ENCODE measurements around the gene TRIM24. TPM values are rescaled to one million over a fixed set of nuclear protein-coding genes. Genes with fewer than 3 reads are reported as not detected.
"Not testable (repeated sequence)": the region's sequence is repeated elsewhere in the genome, so short reads cannot be mapped to it uniquely, and the experiment has no call there.

TRIM24 gene
- total RNA-seq: 23.9 TPM
- long read RNA-seq, full-length matches to known transcripts: 8 of 20 reads
- long read RNA-seq, partial matches to known transcripts: 6 of 20 reads
- long read RNA-seq, other reads (novel, unspliced or antisense): 6 of 20 reads

- no peaks in the 10 kb centered on the region for H3K36me3 ChIP-seq
- H3K4me3 ChIP-seq: peak within 1 kb of the TSS; percentile 88
- ATAC-seq: no peak
- H3K27me3 ChIP-seq: no peaks in the 10 kb centered on the region
- DNase-seq: peak; percentile 98
- intact Hi-C loops (cut with DNase I): no loop called here
- H3K4me1 ChIP-seq: peaks cover 4% of the 10 kb centered on the region
- peak within 1 kb of the TSS; percentile 93 for H3K27ac ChIP-seq
- no peaks in the 10 kb centered on the region for H3K9me3 ChIP-seq
- TF ChIP-seq CTCF (IDR thresholded peaks at IDR 0.05): no peak
Observed at GRCh38 chr7:138460176-138460648, at the start of gene TRIM24. TSS of gene TRIM24 (plus strand) at chr7:138460259. CDS start at chr7:138460549, 290 bp downstream.

- H3K27me3 ChIP-seq; H3K36me3 ChIP-seq; ATAC-seq; H3K4me1 ChIP-seq; H3K9me3 ChIP-seq; H3K27ac ChIP-seq; intact Hi-C loops (cut with DNase I); H3K4me3 ChIP-seq; DNase-seq: not testable (repeated sequence)
Observed at GRCh38 chr7:138412077-138412476, 48.0 kb upstream of the TRIM24 start.

GRCh38 chr7:138412921-138413320 is 47.1 kb upstream of the TRIM24 start:
- H3K4me3 ChIP-seq; ATAC-seq; H3K27me3 ChIP-seq; H3K9me3 ChIP-seq; H3K36me3 ChIP-seq; intact Hi-C loops (cut with DNase I); H3K4me1 ChIP-seq; H3K27ac ChIP-seq; DNase-seq: not testable (repeated sequence)

GRCh38 chr7:138417078-138417700 is 42.9 kb upstream of the TRIM24 start:
- Histone ChIP-seq H3K27ac (no peak overlapping the region), H3K4me3 (no peak overlapping the region), H3K4me1 (no peaks in the 10 kb centered on the region), H3K27me3 (no peaks in the 10 kb centered on the region), H3K9me3 (no peaks in the 10 kb centered on the region), H3K36me3 (no peaks in the 10 kb centered on the region)
- intact Hi-C loops (cut with DNase I): no loop called here
- TF ChIP-seq CTCF (IDR thresholded peaks at IDR 0.05): no peak
- DNase-seq (no peak), ATAC-seq (no peak)

GRCh38 chr7:138417764-138418163 is 42.3 kb upstream of the TRIM24 start:
- Histone ChIP-seq H3K36me3 (no peaks in the 10 kb centered on the region), H3K9me3 (no peaks in the 10 kb centered on the region), H3K4me1 (no peaks in the 10 kb centered on the region), H3K27ac (no peak overlapping the region), H3K4me3 (no peak overlapping the region), H3K27me3 (no peaks in the 10 kb centered on the region)
- ATAC-seq (no peak), DNase-seq (no peak)
- intact Hi-C loops (cut with DNase I): no loop called here
- no peak for TF ChIP-seq CTCF (IDR thresholded peaks at IDR 0.05)

- not testable (repeated sequence) for H3K27me3 ChIP-seq, ATAC-seq
Observed at GRCh38 chr7:138418403-138418802, 41.7 kb upstream of the TRIM24 start.

GRCh38 chr7:138425026-138425425 is 35.0 kb upstream of the TRIM24 start:
- intact Hi-C loops (cut with DNase I): no loop called here
- TF ChIP-seq CTCF (IDR thresholded peaks at IDR 0.05): no peak
- no peak overlapping the region for H3K27ac ChIP-seq
- DNase-seq: no peak
- no peak for ATAC-seq
- no peak overlapping the region for H3K4me3 ChIP-seq
- H3K4me1 ChIP-seq: no peaks in the 10 kb centered on the region
- H3K27me3 ChIP-seq: no peaks in the 10 kb centered on the region
- H3K36me3 ChIP-seq: no peaks in the 10 kb centered on the region
- H3K9me3 ChIP-seq: peaks cover 8% of the 10 kb centered on the region

More at GRCh38 chr7:138418403-138418802, 41.7 kb upstream of the TRIM24 start:
- H3K4me1 ChIP-seq; intact Hi-C loops (cut with DNase I); H3K9me3 ChIP-seq; H3K27ac ChIP-seq; DNase-seq; H3K4me3 ChIP-seq; H3K36me3 ChIP-seq: not testable (repeated sequence)
